OCI-LY3 (cell line): ENCODE measurements around the gene HOXC11.

Experiments used
- EZH2phosphoT487 ChIP-seq: fragments of 200-600 bp; shearing (Covaris generic); IDR thresholded peaks from 2 replicates; pipeline ENCODE4 v1.6.1; 2018; ENCODE audit warnings: antibody characterized with exemption, mixed run types, low read depth
- TF ChIP-seq, protein P1 (sequence below): fragments of 200-600, 300-600 bp; sonication (generic); IDR thresholded peaks from 2 replicates; pipeline ENCODE4 v1.5.1; 2014; ENCODE audit warnings: antibody characterized with exemption, low read length, low read depth

GRCh38 chr12:53966385-53967133, 6.4 kb upstream of the HOXC11 start:
- TF ChIP-seq, protein P1, sequence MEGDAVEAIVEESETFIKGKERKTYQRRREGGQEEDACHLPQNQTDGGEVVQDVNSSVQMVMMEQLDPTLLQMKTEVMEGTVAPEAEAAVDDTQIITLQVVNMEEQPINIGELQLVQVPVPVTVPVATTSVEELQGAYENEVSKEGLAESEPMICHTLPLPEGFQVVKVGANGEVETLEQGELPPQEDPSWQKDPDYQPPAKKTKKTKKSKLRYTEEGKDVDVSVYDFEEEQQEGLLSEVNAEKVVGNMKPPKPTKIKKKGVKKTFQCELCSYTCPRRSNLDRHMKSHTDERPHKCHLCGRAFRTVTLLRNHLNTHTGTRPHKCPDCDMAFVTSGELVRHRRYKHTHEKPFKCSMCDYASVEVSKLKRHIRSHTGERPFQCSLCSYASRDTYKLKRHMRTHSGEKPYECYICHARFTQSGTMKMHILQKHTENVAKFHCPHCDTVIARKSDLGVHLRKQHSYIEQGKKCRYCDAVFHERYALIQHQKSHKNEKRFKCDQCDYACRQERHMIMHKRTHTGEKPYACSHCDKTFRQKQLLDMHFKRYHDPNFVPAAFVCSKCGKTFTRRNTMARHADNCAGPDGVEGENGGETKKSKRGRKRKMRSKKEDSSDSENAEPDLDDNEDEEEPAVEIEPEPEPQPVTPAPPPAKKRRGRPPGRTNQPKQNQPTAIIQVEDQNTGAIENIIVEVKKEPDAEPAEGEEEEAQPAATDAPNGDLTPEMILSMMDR, result no peak
- no peak for TF ChIP-seq EZH2phosphoT487
